Uterus (tissue), 4 donors: Measurements from ENCODE around the gene MLIP. TPM values are rescaled to one million over a fixed set of nuclear protein-coding genes. Genes with fewer than 3 reads are reported as not detected.

Source experiments
- DNase-seq, 2 donors: peaks; one replicate each; pipeline ENCODE4 v3.0.0-alpha.2; 2019 to 2020
- H3K27ac ChIP-seq, 2 donors: fragments of 200-600 bp; sonication (generic); 1 replicate in 1 of 2; 2 replicates in 1 of 2; pipeline ENCODE4 v1.5.1; 2016 to 2018
- H3K27me3 ChIP-seq, 2 donors: fragments of 200-600 bp; sonication (generic); one replicate each; pipeline ENCODE4 v1.5.1; 2018 to 2019; ENCODE audit warnings: control low read depth in 1 of 2
- H3K36me3 ChIP-seq, 2 donors: fragments of 200-600 bp; sonication (generic); one replicate each; pipeline ENCODE4 v1.5.1; 2019; ENCODE audit warnings: control low read depth in 1 of 2
- H3K4me1 ChIP-seq, 2 donors: fragments of 200-600 bp; sonication (generic); one replicate each; pipeline ENCODE4 v1.5.1; 2018 to 2019; ENCODE audit warnings: control low read depth in 1 of 2
- H3K4me3 ChIP-seq, 2 donors: fragments of 200-600 bp; sonication (generic); 1 replicate in 1 of 2; 2 replicates in 1 of 2; pipeline ENCODE4 v1.5.1; 2018 to 2019; ENCODE audit warnings: mild to moderate bottlenecking in 1 of 2
- H3K9me3 ChIP-seq, 2 donors: fragments of 200-600 bp; sonication (generic); one replicate each; pipeline ENCODE4 v1.5.1; 2019; ENCODE audit warnings: control low read depth in 1 of 2
- CTCF ChIP-seq, 4 experiments: fragments of 200-600 bp in 2 of 4; fragments of 450-650 bp in 2 of 4; sonication (generic) in 2 of 4; IDR thresholded peaks; one replicate each; pipeline ENCODE4 v1.5.1; 2016 to 2019; ENCODE audit warnings: antibody characterized with exemption in 4 of 4, mild to moderate bottlenecking in 2 of 4, moderate library complexity in 1 of 4
- POLR2A ChIP-seq, 2 donors: fragments of 450-650 bp; IDR thresholded peaks; one replicate each; pipeline ENCODE4 v1.6.1; 2016; ENCODE audit warnings: antibody characterized with exemption in 2 of 2, mild to moderate bottlenecking in 1 of 2, moderate library complexity in 1 of 2
- intact Hi-C: fragments of 100-400 bp; cut with DNase I; formaldehyde crosslinking; loops from one replicate; pipeline ENCODE4 v1.15.1; 2023; ENCODE audit warnings: low total_unique reads
- total RNA-seq, 4 donors: library from RNA; depleted of rRNA in 3 of 4; stranded (reverse); fragments of >200 nt in 3 of 4; gene quantifications; one replicate each; pipeline versions ENCODE4 v1.1.0 to v1.2.4, GENCODE V29; 2014 to 2023
- donor health status: DM: yes; HTN: yes; CAD: no.

The MLIP gene
- total RNA-seq, 4 donors from 2014 or later: not detected

- Histone ChIP-seq H3K9me3 (no peaks in the 10 kb centered on the region), H3K36me3 (no peaks in the 10 kb centered on the region), H3K4me3 (no peak overlapping the region), H3K4me1 (no peaks in the 10 kb centered on the region), H3K27me3 (no peaks in the 10 kb centered on the region), H3K27ac (no peak overlapping the region)
- no peak for TF ChIP-seq CTCF (IDR thresholded peaks at IDR 0.05)
- no peak for TF ChIP-seq POLR2A (IDR thresholded peaks at IDR 0.05)
- intact Hi-C loops: no loop called here
- no peak for DNase-seq
These were observed 183.8 kb downstream of the MLIP start for GRCh38 chr6:54294965-54295532.

GRCh38 chr6:54299542-54300269 lies 188.5 kb downstream of the MLIP start:
- H3K27me3 ChIP-seq: no peaks in the 10 kb centered on the region
- no peaks in the 10 kb centered on the region for H3K4me1 ChIP-seq
- H3K36me3 ChIP-seq: no peaks in the 10 kb centered on the region
- no peak for TF ChIP-seq CTCF (IDR thresholded peaks at IDR 0.05)
- TF ChIP-seq POLR2A (IDR thresholded peaks at IDR 0.05): no peak
- no peaks in the 10 kb centered on the region for H3K9me3 ChIP-seq
- no peak overlapping the region for H3K27ac ChIP-seq
- no peak for DNase-seq
- H3K4me3 ChIP-seq: no peak overlapping the region
- intact Hi-C loops: no loop called here

- H3K36me3 ChIP-seq: no peaks in the 10 kb centered on the region
- no peaks in the 10 kb centered on the region for H3K9me3 ChIP-seq
- intact Hi-C loops: no loop called here
- no peak for DNase-seq
- no peaks in the 10 kb centered on the region for H3K27me3 ChIP-seq
- H3K4me3 ChIP-seq: no peak overlapping the region
- no peak overlapping the region for H3K27ac ChIP-seq
- TF ChIP-seq POLR2A (IDR thresholded peaks at IDR 0.05): no peak
- TF ChIP-seq CTCF (IDR thresholded peaks at IDR 0.05): no peak
- H3K4me1 ChIP-seq: no peaks in the 10 kb centered on the region
These were observed 190.5 kb downstream of the MLIP start for GRCh38 chr6:54301770-54302169.

- TF ChIP-seq CTCF (IDR thresholded peaks at IDR 0.05) (no peak), POLR2A (IDR thresholded peaks at IDR 0.05) (no peak)
- no peak overlapping the region for H3K27ac ChIP-seq
- DNase-seq: no peak
- no peak overlapping the region for H3K4me3 ChIP-seq
- no peaks in the 10 kb centered on the region for H3K36me3 ChIP-seq
- intact Hi-C loops: no loop called here
- H3K4me1 ChIP-seq: no peaks in the 10 kb centered on the region
- H3K27me3 ChIP-seq: no peaks in the 10 kb centered on the region
- no peaks in the 10 kb centered on the region for H3K9me3 ChIP-seq
These were observed 196.2 kb downstream of the MLIP start for GRCh38 chr6:54307439-54307910.

- TF ChIP-seq CTCF (IDR thresholded peaks at IDR 0.05) (no peak), POLR2A (IDR thresholded peaks at IDR 0.05) (no peak)
- no peaks in the 10 kb centered on the region for H3K9me3 ChIP-seq
- no peak for DNase-seq
- no peaks in the 10 kb centered on the region for H3K36me3 ChIP-seq
- H3K27ac ChIP-seq: no peak within 1 kb of the TSS
- no peaks in the 10 kb centered on the region for H3K27me3 ChIP-seq
- H3K4me1 ChIP-seq: no peaks in the 10 kb centered on the region
- intact Hi-C loops: no loop called here
- no peak within 1 kb of the TSS for H3K4me3 ChIP-seq
These were observed 197.2 kb downstream of the MLIP start, which contains the start of gene TINAG for GRCh38 chr6:54308289-54308985. Gene TINAG (plus strand): TSS chr6:54308441. CDS start chr6:54308551, 110 bp downstream.
